HepG2 (cell line): ENCODE results near the gene SYTL2. TPM values are rescaled to one million over a fixed set of nuclear protein-coding genes. Genes with fewer than 3 reads are reported as not detected.

Experiments used
- ARHGAP35 ChIP-seq: sonication (generic); formaldehyde crosslinking; IDR thresholded peaks from 2 replicates; pipeline ENCODE4 v1.9.0; 2022; ENCODE audit warnings: mild to moderate bottlenecking, inconsistent platforms, moderate library complexity, missing genetic modification reagents, borderline replicate concordance
- CAMTA2 ChIP-seq: sonication (generic); formaldehyde crosslinking; IDR thresholded peaks from 2 replicates; pipeline ENCODE4 v1.4.0; 2020; ENCODE audit warnings: mild to moderate bottlenecking, missing genetic modification reagents, borderline replicate concordance
- CBX5 ChIP-seq: sonication (generic); formaldehyde crosslinking; IDR thresholded peaks from 2 replicates; pipeline ENCODE4 v1.4.0; 2020; ENCODE audit warnings: missing genetic modification reagents, borderline replicate concordance
- CSRNP1 ChIP-seq: sonication (generic); formaldehyde crosslinking; IDR thresholded peaks from 2 replicates; pipeline ENCODE4 v1.8.1; 2023; ENCODE audit warnings: mild to moderate bottlenecking, missing genetic modification reagents
- E2F1 ChIP-seq: sonication (generic); formaldehyde crosslinking; IDR thresholded peaks from 2 replicates; pipeline ENCODE4 v1.5.0; 2020; ENCODE audit warnings: missing genetic modification reagents
- ISL2 ChIP-seq: sonication (generic); formaldehyde crosslinking; IDR thresholded peaks from 2 replicates; pipeline ENCODE4 v1.5.0; 2020; ENCODE audit warnings: missing genetic modification reagents
- KDM5A ChIP-seq: fragments of 200-600 bp; sonication (generic); IDR thresholded peaks from 2 replicates; pipeline ENCODE4 v1.7.0; 2018; ENCODE audit warnings: antibody characterized with exemption, mild to moderate bottlenecking, low read length, borderline replicate concordance
- PHB2 ChIP-seq: fragments of 450-650 bp; IDR thresholded peaks from 2 replicates; pipeline ENCODE4 v1.6.1; 2018; ENCODE audit not compliant: partially characterized antibody
- RFXAP ChIP-seq: sonication (generic); formaldehyde crosslinking; IDR thresholded peaks from 2 replicates; pipeline ENCODE4 v1.4.0; 2020; ENCODE audit warnings: missing genetic modification reagents, borderline replicate concordance
- SMAD9 ChIP-seq: sonication (generic); formaldehyde crosslinking; IDR thresholded peaks from 2 replicates; pipeline ENCODE4 v1.5.1; 2020; ENCODE audit warnings: mild to moderate bottlenecking, missing genetic modification reagents
- YEATS2 ChIP-seq: sonication (generic); formaldehyde crosslinking; IDR thresholded peaks from 2 replicates; pipeline ENCODE4 v1.4.0; 2020; ENCODE audit warnings: missing genetic modification reagents, borderline replicate concordance
- ZBED4 ChIP-seq: sonication (generic); formaldehyde crosslinking; IDR thresholded peaks from 2 replicates; pipeline ENCODE4 v1.4.0; 2020; ENCODE audit warnings: missing genetic modification reagents, borderline replicate concordance
- ZKSCAN5 ChIP-seq: sonication (generic); formaldehyde crosslinking; IDR thresholded peaks from 2 replicates; pipeline ENCODE4 v1.5.1; 2020; ENCODE audit warnings: mild to moderate bottlenecking, missing genetic modification reagents
- ZMYM4 ChIP-seq: sonication (generic); formaldehyde crosslinking; IDR thresholded peaks from 2 replicates; pipeline ENCODE4 v1.8.1; 2023; ENCODE audit warnings: mild to moderate bottlenecking, missing genetic modification reagents
- ZNF260 ChIP-seq: sonication (generic); formaldehyde crosslinking; IDR thresholded peaks from 2 replicates; pipeline ENCODE4 v1.4.0; 2020; ENCODE audit warnings: missing genetic modification reagents, low read depth, mild to moderate bottlenecking, borderline replicate concordance
- ZNF530 ChIP-seq: sonication (generic); formaldehyde crosslinking; IDR thresholded peaks from 2 replicates; pipeline ENCODE4 v1.5.0; 2020; ENCODE audit warnings: low read depth, mild to moderate bottlenecking, missing genetic modification reagents
- ZNF562 ChIP-seq: sonication (generic); formaldehyde crosslinking; IDR thresholded peaks from 2 replicates; pipeline ENCODE4 v1.8.0; 2022; ENCODE audit warnings: missing genetic modification reagents, borderline replicate concordance
- ZNF577 ChIP-seq: sonication (generic); formaldehyde crosslinking; IDR thresholded peaks from 2 replicates; pipeline ENCODE4 v1.4.0; 2020; ENCODE audit warnings: mild to moderate bottlenecking, low read depth, missing genetic modification reagents, borderline replicate concordance
- ZXDC ChIP-seq: sonication (generic); formaldehyde crosslinking; IDR thresholded peaks from 2 replicates; pipeline ENCODE4 v1.5.0; 2020; ENCODE audit warnings: mild to moderate bottlenecking, missing genetic modification reagents
- polyA plus RNA-seq, 8 experiments: library from polyadenylated mRNA; depleted of rRNA in 3 of 8; stranded (reverse) in 7 of 8; unstranded in 1 of 8; fragments of >200 nt; fragmentation: Illumina TruSeq in 4 of 8; extraction: Trizol in 4 of 8; gene quantifications; 2 replicates each; pipeline versions ENCODE4 v1.2.1 to v1.2.3, GENCODE V29; 2011 to 2016; ENCODE audit warnings: low read depth in 4 of 8, missing spikeins in 1 of 8, mixed read lengths in 1 of 8; ENCODE audit not compliant: insufficient read depth in 1 of 8
- total RNA-seq, 5 experiments: library from RNA; depleted of rRNA; stranded (reverse); fragments of >200 nt; fragmentation: Illumina TruSeq; extraction: Trizol; gene quantifications; 2 replicates each; pipeline ENCODE4 v1.2.3, GENCODE V29; 2016; ENCODE audit warnings: low read depth in 1 of 5

The SYTL2 gene
- total and polyA plus RNA-seq, 2 of the 13 experiments (the other 11 are each of a cell fraction or from before 2014, with no cell fraction given) = 0.77 to 0.90 TPM

GRCh38 chr11:85854557-85855340 lies 43.8 kb upstream of the SYTL2 start (continued):
- TF ChIP-seq ZBED4 (0 out of 2 replicates have a peak, but pooled peaks have one; percentile 47), ZNF577 (CRISPR knock-in tag) (no peak), E2F1 (CRISPR knock-in tag) (peak; percentile 95), ZMYM4 (peak; percentile 97), YEATS2 (CRISPR knock-in tag) (peak; percentile 67; the same call in 1 of the 2 replicates), KDM5A (no peak), ZNF562 (no peak), RFXAP (peak; percentile 75; the same call in 1 of the 2 replicates), ZNF530 (CRISPR knock-in tag) (no peak), CAMTA2 (CRISPR knock-in tag) (peak; percentile 85; the same call in 1 of the 2 replicates), ZNF260 (CRISPR knock-in tag) (no peak), CBX5 (CRISPR knock-in tag) (peak; percentile 66), ISL2 (0 out of 2 replicates have a peak, but pooled peaks have one; percentile 72), SMAD9 (CRISPR knock-in tag) (peak; percentile 93), PHB2 (no peak), ZKSCAN5 (CRISPR knock-in tag) (no peak), CSRNP1 (CRISPR knock-in tag) (peak; percentile 97), ARHGAP35 (CRISPR knock-in tag) (peak; percentile 84; the same call in 1 of the 2 replicates), ZXDC (0 out of 2 replicates have a peak, but pooled peaks have one; percentile 62)
